SK-N-SH (cell line): Measurements from ENCODE around the gene EP300.
"Not testable (repeated sequence)": the region's sequence is repeated elsewhere in the genome, so short reads cannot be mapped to it uniquely, and the experiment has no call there.

Experiments
- CTCF ChIP-seq: fragments of 200-600 bp; sonication (generic); IDR thresholded peaks from 2 replicates; pipeline ENCODE4 v1.6.1; 2017; ENCODE audit warnings: antibody characterized with exemption, mild to moderate bottlenecking, moderate library complexity
- JUND ChIP-seq: IDR thresholded peaks from 2 replicates; pipeline ENCODE4 v1.4.0; 2012
- POLR2AphosphoS5 ChIP-seq: IDR thresholded peaks from 2 replicates; pipeline ENCODE4 v1.6.1; 2012; ENCODE audit warnings: low read depth, low read length

GRCh38 chr22:41066341-41066740, 26.1 kb upstream of the EP300 start:
- not testable (repeated sequence) for TF ChIP-seq CTCF, JUND, POLR2AphosphoS5
